Measurements from ENCODE around the gene PER2. TPM values are rescaled to one million over a fixed set of nuclear protein-coding genes. Genes with fewer than 3 reads are reported as not detected.
"Not testable (repeated sequence)": the region's sequence is repeated elsewhere in the genome, so short reads cannot be mapped to it uniquely, and the experiment has no call there.

The PER2 gene
- total and polyA plus RNA-seq, 2 of the 4 experiments (the other 2 are of a cell fraction): 1.7 to 3.2 TPM

GRCh38 chr2:238335591-238335990 lies 47.2 kb upstream of the PER2 start:
- H2AFZ ChIP-seq (replicated peaks; ENCODE audit: low read length, poor library complexity); H2AK5ac ChIP-seq (ENCODE audit: low read depth, low read length); ATAC-seq (ENCODE audit: low read depth); H4K91ac ChIP-seq (ENCODE audit: insufficient read depth, low read depth, low read length); H3K9me1 ChIP-seq (ENCODE audit: insufficient read depth, low read length); H3K56ac ChIP-seq (ENCODE audit: extremely low read depth, insufficient read depth, low read length); H3K9ac ChIP-seq (ENCODE audit: low read depth, low read length); H2BK120ac ChIP-seq (ENCODE audit: low read depth, low read length); H3K18ac ChIP-seq (ENCODE audit: low read depth, low read length); CTCF ChIA-PET; H3K23ac ChIP-seq (ENCODE audit: low read depth, low read length); H3K4me2 ChIP-seq (ENCODE audit: low read depth, low read length); BruUV-seq (replicated peaks); intact Hi-C loops (cut with micrococcal nuclease); H2BK20ac ChIP-seq (ENCODE audit: low read depth, low read length); dilution Hi-C loops (cut with HindIII; ENCODE audit: low sequenced_read_pairs, unreplicated experiment); H3K4ac ChIP-seq (ENCODE audit: low read depth, low read length); H4K8ac ChIP-seq (ENCODE audit: low read depth in 2 of 2, low read length in 2 of 2); in situ Hi-C loops (cut with MboI; ENCODE audit: low sequenced_read_pairs); H4K20me1 ChIP-seq (ENCODE audit: insufficient read depth, low read length); H3K27me3 ChIP-seq (ENCODE audit: control insufficient read depth, insufficient read depth, low read length); H2BK15ac ChIP-seq (ENCODE audit: low read depth, low read length); H2AK9ac ChIP-seq (replicated peaks; ENCODE audit: low read depth, low read length, poor library complexity); DNase-seq; H4K5ac ChIP-seq (ENCODE audit: low read depth, low read length); POLR2A ChIA-PET (ENCODE audit: unreplicated experiment); H3K4me1 ChIP-seq (ENCODE audit: control insufficient read depth, insufficient read depth, low read length); H3K14ac ChIP-seq (replicated peaks; ENCODE audit: low read depth, low read length); H3K4me3 ChIP-seq (ENCODE audit: insufficient read depth, low read depth, low read length); H2BK5ac ChIP-seq (ENCODE audit: low read depth, low read length, poor library complexity, severe bottlenecking); H3K9me3 ChIP-seq (ENCODE audit: control insufficient read depth, insufficient read depth, low read length); H3K27ac ChIP-seq (ENCODE audit: insufficient read depth, low read length): not testable (repeated sequence)
- WGBS, 2 experiments (ENCODE audit: extremely low coverage in 2 of 2, insufficient read length in 1 of 2): no CpG with 5 or more reads among the region's 8 CpGs
- Histone ChIP-seq H3K36me3 (ENCODE audit: control insufficient read depth, insufficient read depth, low read length) (peaks cover 18% of the 10 kb centered on the region), H3K79me1 (ENCODE audit: low read depth in 1 of 2, low read length in 2 of 2) (peaks cover 17 to 29% of the 10 kb centered on the region in 2 experiments)

All from IMR-90 (cell line).